Astrocyte of the spinal cord (primary cell): ENCODE data around the gene ILDR2.

Experiments used
- DNase-seq: peaks from one replicate; pipeline ENCODE4 v3.0.0; 2011; ENCODE audit warnings: low read depth, low spot score
- H3K4me3 ChIP-seq: 2 replicates; pipeline ENCODE4 v1.5.1; 2011; ENCODE audit warnings: low read depth, mild to moderate bottlenecking, low read length, moderate library complexity
- in situ Hi-C: cut with HindIII; loops from 2 replicates; pipeline ENCODE4 v1.10.0; 2017; ENCODE audit warnings: low sequenced_read_pairs
- TF ChIP-seq, protein P1 (sequence below): IDR thresholded peaks from 2 replicates; pipeline ENCODE4 v1.5.1; 2012; ENCODE audit warnings: low read depth, mild to moderate bottlenecking, low read length, inconsistent platforms

The ILDR2 gene

DNA sequence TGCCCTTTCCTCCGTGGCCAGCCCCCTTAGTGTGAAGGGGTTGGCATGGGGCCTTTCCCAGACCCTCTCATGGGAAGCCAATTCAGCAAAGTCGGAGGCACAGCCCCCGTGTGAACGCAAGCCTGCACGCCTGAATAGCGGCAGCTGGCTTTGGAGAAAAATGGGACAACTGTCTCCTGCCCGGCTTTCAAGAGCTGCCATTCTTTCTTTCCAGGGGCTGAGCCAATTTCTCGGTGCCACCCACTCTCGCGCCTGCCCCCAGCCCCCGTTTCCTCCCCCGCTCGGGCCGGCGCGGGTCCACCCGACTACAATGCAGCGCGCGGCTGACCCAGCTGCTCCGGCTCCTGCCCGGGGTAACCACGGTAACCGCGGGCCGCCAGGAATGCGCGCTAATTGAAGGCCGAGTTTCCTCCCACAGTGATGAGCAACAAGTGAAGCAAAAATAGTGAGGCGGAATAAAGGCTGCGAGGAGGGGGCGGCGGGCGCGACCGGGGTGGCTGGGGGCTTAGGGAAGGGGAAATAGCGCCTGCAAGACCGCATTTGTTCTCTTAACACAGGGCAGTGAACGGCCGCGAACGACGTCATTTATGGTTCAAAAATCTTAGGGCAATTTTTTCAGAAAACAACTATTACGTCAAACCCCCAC is 27.8 kb downstream of the ILDR2 start:
- peak; percentile 83 for DNase-seq
- peak overlapping the region; percentile 8 for H3K4me3 ChIP-seq
- in situ Hi-C loops, result no loop called here
- TF ChIP-seq, protein P1, sequence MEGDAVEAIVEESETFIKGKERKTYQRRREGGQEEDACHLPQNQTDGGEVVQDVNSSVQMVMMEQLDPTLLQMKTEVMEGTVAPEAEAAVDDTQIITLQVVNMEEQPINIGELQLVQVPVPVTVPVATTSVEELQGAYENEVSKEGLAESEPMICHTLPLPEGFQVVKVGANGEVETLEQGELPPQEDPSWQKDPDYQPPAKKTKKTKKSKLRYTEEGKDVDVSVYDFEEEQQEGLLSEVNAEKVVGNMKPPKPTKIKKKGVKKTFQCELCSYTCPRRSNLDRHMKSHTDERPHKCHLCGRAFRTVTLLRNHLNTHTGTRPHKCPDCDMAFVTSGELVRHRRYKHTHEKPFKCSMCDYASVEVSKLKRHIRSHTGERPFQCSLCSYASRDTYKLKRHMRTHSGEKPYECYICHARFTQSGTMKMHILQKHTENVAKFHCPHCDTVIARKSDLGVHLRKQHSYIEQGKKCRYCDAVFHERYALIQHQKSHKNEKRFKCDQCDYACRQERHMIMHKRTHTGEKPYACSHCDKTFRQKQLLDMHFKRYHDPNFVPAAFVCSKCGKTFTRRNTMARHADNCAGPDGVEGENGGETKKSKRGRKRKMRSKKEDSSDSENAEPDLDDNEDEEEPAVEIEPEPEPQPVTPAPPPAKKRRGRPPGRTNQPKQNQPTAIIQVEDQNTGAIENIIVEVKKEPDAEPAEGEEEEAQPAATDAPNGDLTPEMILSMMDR, result no peak

DNA sequence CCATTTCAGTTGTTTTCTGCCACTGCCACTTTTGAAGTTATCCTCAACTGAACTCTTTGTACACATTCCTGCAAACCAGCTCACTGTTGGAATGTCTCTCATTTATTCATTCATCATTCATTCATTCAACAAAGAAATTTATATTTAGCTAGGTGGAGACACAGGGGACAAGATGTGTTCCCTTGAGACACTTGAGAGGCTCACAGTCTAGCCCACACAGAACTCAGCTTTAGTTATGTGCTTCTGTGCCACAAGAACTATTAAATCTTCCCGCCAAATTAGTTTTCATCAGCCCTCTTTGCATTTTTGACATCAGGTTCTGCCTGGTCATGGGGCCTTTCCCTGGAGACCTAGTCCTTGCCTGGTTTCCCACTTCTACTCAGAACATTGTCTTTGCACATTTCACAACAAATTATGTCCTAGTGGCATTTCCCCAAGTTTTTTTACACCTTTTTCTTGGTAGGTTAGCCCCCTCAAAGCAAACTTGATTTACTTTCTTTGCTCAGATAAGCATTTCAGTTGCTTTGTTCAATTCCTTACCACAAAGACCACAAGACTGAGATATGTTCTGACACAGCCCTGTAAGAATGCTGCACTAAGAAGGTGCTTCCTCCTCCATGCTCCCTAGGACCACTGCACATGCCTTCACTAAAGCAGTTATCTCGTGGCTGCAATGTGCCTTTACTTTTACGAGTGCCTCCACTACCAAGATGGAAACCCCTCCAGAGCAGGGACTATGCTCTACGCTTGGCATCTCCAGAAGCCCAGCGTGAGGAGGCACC is 31.0 kb downstream of the ILDR2 start:
- in situ Hi-C loops, result no loop called here
- no peak overlapping the region for H3K4me3 ChIP-seq
- TF ChIP-seq, protein P1, result no peak
- peak; percentile 89 for DNase-seq

DNA sequence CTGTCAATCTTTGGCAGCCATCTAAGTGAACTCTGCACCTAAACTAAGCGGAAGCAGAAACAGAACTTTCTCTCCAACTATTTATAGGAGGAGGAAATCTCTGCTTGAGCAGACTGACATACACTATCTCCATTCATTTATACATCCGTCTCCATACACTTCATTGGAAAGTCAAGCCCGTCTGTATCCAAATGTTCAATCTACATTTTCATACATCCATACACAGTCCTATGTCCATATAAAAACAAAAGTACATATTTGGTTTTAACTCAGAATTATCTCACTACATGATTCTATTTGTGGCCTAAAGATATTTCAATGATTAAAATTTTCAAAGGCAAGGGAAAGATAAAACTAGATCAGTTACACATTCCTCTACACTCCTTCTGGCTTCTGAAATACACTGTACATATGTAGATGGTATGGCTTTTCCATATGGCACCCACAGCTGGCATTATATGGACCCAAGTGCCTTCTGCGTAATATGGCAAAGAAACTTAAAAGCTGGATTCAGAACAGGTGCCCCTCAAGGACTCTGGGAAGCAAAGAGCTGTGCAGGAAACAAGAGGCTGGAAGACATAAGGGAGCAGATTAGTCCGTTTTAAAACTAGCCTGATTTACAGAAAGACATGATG is 35.5 kb downstream of the ILDR2 start:
- DNase-seq, result no peak
- TF ChIP-seq, protein P1, result no peak
- H3K4me3 ChIP-seq, result no peak overlapping the region
- in situ Hi-C loops, result no loop called here

DNA sequence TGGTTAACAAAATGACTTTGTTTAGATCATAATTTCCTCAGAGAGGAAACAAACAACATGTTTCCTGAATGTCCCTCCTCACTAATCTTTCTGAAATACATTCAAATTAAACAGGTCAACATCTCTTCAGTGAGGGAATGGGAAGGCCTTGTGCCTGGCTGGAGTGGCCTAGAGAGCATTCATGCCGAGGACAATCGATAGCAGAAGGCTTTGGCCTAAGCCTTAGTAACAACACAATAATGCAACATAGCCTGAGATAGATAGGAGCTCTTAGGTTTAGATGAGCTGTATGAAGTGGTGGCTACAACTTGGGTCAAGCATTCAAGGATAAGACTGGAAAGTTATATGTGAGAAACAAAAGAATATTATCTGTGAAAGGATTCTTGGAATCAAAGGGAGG is 37.4 kb downstream of the ILDR2 start:
- in situ Hi-C loops, result no loop called here
- no peak overlapping the region for H3K4me3 ChIP-seq
- TF ChIP-seq, protein P1, result no peak
- DNase-seq, result no peak

DNA sequence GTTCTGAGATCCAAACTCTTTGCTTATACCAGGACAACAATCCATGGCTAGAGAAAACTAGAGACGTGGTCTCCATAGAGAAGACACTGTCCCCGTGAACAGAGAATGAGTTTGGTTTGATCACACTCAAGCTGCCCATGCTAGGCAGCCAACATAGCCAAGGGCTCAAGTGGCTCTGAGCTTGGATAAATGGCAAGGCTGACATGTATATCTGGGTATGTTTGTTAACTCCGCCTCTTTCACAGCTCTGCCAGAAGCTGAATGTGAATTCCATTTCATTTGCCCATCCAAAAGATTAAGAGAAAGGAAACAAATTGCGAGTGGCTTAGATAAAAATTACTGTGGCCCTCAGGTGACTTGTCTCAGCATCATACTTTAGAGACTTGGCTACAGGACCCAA is 38.0 kb downstream of the ILDR2 start:
- in situ Hi-C loops, result no loop called here
- DNase-seq, result no peak
- TF ChIP-seq, protein P1, result no peak
- H3K4me3 ChIP-seq, result no peak overlapping the region

DNA sequence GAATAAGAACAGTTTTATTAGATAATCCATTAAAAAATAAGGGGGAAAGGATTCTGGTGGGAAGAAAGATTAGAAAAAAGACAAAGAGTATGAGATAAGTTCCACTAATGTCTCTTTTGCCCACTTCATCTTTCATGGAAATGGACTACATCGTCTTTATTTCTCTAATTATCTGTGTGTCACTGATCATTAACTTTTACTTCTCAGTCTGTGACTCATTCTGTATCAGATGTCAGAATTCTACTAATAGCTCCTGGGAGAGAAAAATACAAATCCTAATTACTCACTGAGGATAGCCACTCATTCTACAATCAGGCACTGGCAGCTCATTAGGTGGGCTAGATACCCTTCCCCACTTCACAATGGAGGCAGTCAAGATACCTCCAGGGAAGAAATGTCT is 41.7 kb downstream of the ILDR2 start:
- in situ Hi-C loops, result no loop called here
- DNase-seq, result no peak
- H3K4me3 ChIP-seq, result no peak overlapping the region
- TF ChIP-seq, protein P1, result no peak
